Erythroblast (primary cell): ENCODE results near the gene GVQW3.

ENCODE experiments used
- GATA1 ChIP-seq: IDR thresholded peaks from 2 replicates; pipeline ENCODE4 v1.6.1; 2011; ENCODE audit warnings: low read depth, mild to moderate bottlenecking, control low read depth, low read length, moderate library complexity
- POLR2A ChIP-seq: IDR thresholded peaks from 2 replicates; pipeline ENCODE4 v1.6.1; 2011; ENCODE audit warnings: mild to moderate bottlenecking, low read length

DNA sequence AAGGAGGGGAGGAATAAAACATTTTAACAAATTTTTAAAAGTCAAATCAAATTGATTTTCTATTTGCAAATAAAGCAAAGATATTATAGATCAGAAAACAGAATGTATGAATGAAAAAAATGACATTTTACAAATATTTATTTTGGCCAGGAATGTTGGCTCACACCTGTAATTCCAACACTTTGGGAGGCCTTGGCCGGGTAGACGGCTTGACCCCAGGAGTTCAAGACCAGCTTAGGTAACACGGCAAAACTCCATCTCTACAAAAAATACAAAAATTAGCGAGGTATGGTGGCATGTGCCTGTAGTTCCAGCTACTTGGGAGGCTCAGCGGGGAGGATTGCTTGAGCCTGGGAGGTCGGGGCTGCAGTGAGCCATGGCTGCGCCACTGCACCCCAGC, 18.4 kb upstream of the GVQW3 start:
- TF ChIP-seq POLR2A (no peak), GATA1 (no peak)
